ENCODE measurements around the gene HOXA3.

The HOXA3 gene

GRCh38 chr7:27112955-27113949, 39.1 kb downstream of the HOXA3 start:
- no peak for DNase-seq

- no peak for DNase-seq
These were observed 40.0 kb downstream of the HOXA3 start for GRCh38 chr7:27112361-27112760.

GRCh38 chr7:27111751-27112277, 40.6 kb downstream of the HOXA3 start:
- DNase-seq: no peak

- DNase-seq: no peak
These were observed 41.2 kb downstream of the HOXA3 start for GRCh38 chr7:27111042-27111750.

- no peak for DNase-seq
These were observed 42.0 kb downstream of the HOXA3 start for GRCh38 chr7:27110186-27111031.

- no peak for DNase-seq
These were observed 42.8 kb downstream of the HOXA3 start for GRCh38 chr7:27109466-27110185.

- DNase-seq: no peak
These were observed 43.8 kb downstream of the HOXA3 start for GRCh38 chr7:27108390-27109127.

- no peak for DNase-seq
These were observed 44.7 kb downstream of the HOXA3 start for GRCh38 chr7:27107391-27108381.

- no peak for DNase-seq
These were observed 45.5 kb downstream of the HOXA3 start for GRCh38 chr7:27106901-27107240.

GRCh38 chr7:27106181-27106900, 46.0 kb downstream of the HOXA3 start:
- DNase-seq: no peak

GRCh38 chr7:27105301-27106031, 46.9 kb downstream of the HOXA3 start:
- DNase-seq: no peak

- DNase-seq: no peak
These were observed 47.9 kb downstream of the HOXA3 start for GRCh38 chr7:27104341-27105058.

- DNase-seq: no peak
These were observed 48.7 kb downstream of the HOXA3 start for GRCh38 chr7:27103489-27104226.

- DNase-seq: no peak
These were observed 49.6 kb downstream of the HOXA3 start, which contains the start of gene HOXA2 for GRCh38 chr7:27102581-27103442. Gene HOXA2 (minus strand): TSS chr7:27102683. CDS start chr7:27102500, 183 bp downstream.

GRCh38 chr7:27101957-27102580, 50.3 kb downstream of the HOXA3 start:
- no peak for DNase-seq
